ENCODE data around the gene COL20A1.

DNA sequence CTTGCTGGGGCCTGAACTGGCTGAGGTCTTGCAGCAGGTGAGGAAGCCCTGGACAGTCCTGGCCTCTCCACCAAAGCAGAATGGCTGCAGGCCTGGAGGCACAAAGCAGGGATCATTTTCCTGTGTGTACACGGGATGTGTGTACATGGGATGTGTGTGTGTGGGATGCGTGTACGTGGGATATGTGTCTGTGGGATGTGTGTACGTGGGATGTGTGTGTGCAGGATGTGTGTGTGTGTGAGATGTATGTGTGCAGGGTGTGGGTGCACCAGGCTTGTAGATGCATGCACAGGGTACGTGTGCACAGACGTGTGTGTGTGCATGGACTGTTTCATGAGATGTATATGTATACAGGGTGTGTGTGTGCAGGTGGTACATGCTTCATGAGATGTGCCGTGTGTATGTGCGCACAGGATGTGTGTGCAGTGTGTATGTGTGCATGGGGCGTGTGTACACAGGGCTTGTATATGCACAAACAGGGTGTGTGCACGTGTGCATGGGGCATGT, 76.1 kb downstream of the COL20A1 start:
- TF ChIP-seq, protein P1, sequence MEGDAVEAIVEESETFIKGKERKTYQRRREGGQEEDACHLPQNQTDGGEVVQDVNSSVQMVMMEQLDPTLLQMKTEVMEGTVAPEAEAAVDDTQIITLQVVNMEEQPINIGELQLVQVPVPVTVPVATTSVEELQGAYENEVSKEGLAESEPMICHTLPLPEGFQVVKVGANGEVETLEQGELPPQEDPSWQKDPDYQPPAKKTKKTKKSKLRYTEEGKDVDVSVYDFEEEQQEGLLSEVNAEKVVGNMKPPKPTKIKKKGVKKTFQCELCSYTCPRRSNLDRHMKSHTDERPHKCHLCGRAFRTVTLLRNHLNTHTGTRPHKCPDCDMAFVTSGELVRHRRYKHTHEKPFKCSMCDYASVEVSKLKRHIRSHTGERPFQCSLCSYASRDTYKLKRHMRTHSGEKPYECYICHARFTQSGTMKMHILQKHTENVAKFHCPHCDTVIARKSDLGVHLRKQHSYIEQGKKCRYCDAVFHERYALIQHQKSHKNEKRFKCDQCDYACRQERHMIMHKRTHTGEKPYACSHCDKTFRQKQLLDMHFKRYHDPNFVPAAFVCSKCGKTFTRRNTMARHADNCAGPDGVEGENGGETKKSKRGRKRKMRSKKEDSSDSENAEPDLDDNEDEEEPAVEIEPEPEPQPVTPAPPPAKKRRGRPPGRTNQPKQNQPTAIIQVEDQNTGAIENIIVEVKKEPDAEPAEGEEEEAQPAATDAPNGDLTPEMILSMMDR (IDR thresholded peaks at IDR 0.05 in 8 of 11, conservative IDR thresholded peaks at IDR 0.05 in 3 of 11), result no peak
- TF ChIP-seq POLR2A (IDR thresholded peaks at IDR 0.05) (no peak), POLR2AphosphoS5 (IDR thresholded peaks at IDR 0.05) (no peak)

All from spleen (tissue), 7 donors.